HFFc6 (cell line): ENCODE measurements around the gene MRM2. TPM values are rescaled to one million over a fixed set of nuclear protein-coding genes. Genes with fewer than 3 reads are reported as not detected.

Experiments
- DNase-seq: peaks from one replicate; pipeline ENCODE4 v3.0.0-alpha.2; 2018
- H3K27ac Mint-ChIP-seq: 2 replicates; pipeline ENCODE4 v1.8.0; 2020; ENCODE audit warnings: mild to moderate bottlenecking, mixed read lengths
- H3K27me3 Mint-ChIP-seq: 2 replicates; pipeline ENCODE4 v1.8.0; 2021; ENCODE audit warnings: mild to moderate bottlenecking, moderate library complexity, mixed read lengths; ENCODE audit not compliant: insufficient read depth
- H3K36me3 Mint-ChIP-seq: 2 replicates; pipeline ENCODE4 v1.8.0; 2021; ENCODE audit warnings: low read depth, mixed read lengths
- H3K4me1 Mint-ChIP-seq: 2 replicates; pipeline ENCODE4 v1.8.0; 2020; ENCODE audit warnings: low read depth, mixed read lengths
- H3K4me3 Mint-ChIP-seq: 2 replicates; pipeline ENCODE4 v1.8.0; 2020; ENCODE audit warnings: mild to moderate bottlenecking, moderate library complexity, mixed read lengths
- H3K9me3 Mint-ChIP-seq: 2 replicates; pipeline ENCODE4 v1.8.0; 2020; ENCODE audit warnings: mild to moderate bottlenecking, mixed read lengths
- CTCF ChIP-seq: fragments of 200-600 bp; sonication (generic); IDR thresholded peaks from 2 replicates; pipeline ENCODE4 v1.5.0; 2021; ENCODE audit warnings: antibody characterized with exemption, mild to moderate bottlenecking
- microRNA-seq: library from miRNA; unstranded; fragments of <30 nt; microRNA quantifications from one replicate; pipeline ENCODE4, GENCODE V29; 2019
- total RNA-seq, 6 experiments: library from RNA; stranded (reverse); fragmentation: NEBNext Ultra II Directional; extraction: Animal tissue kit (Norgen Biotek cat#: 25700); gene quantifications; 2 replicates in 1 of 6; 3 replicates in 5 of 6; pipeline ENCODE4 v1.2.3, GENCODE V29; 2021

The MRM2 gene
- total RNA-seq, 6 experiments from 2014 or later: 25.9 to 30.5 (median 27.5) TPM

- no peak for TF ChIP-seq CTCF
- DNase-seq: no peak
- Mint-ChIP-seq H3K4me1 (peaks cover 9% of the 10 kb centered on the region), H3K4me3 (no peak overlapping the region), H3K27ac (no peak overlapping the region), H3K9me3 (0 out of 2 replicates have a peak, but pooled peaks cover 6% of the 10 kb centered on the region), H3K36me3 (peaks cover 38% of the 10 kb centered on the region), H3K27me3 (no peaks in the 10 kb centered on the region)
Measured at GRCh38 chr7:2192831-2193534, 49.0 kb downstream of the MRM2 start.

- Mint-ChIP-seq H3K9me3 (0 out of 2 replicates have a peak, but pooled peaks cover 6% of the 10 kb centered on the region), H3K36me3 (peaks cover 35% of the 10 kb centered on the region), H3K27me3 (no peaks in the 10 kb centered on the region), H3K4me3 (no peak overlapping the region), H3K27ac (no peak overlapping the region), H3K4me1 (peaks cover 9% of the 10 kb centered on the region)
- TF ChIP-seq CTCF: no peak
- DNase-seq: no peak
Measured at GRCh38 chr7:2191016-2191415, 51.0 kb downstream of the MRM2 start.

GRCh38 chr7:2190531-2190930 is 51.5 kb downstream of the MRM2 start:
- Mint-ChIP-seq H3K9me3 (0 out of 2 replicates have a peak, but pooled peaks cover 6% of the 10 kb centered on the region), H3K4me1 (peaks cover 12% of the 10 kb centered on the region), H3K27me3 (no peaks in the 10 kb centered on the region), H3K36me3 (peaks cover 33% of the 10 kb centered on the region), H3K4me3 (no peak overlapping the region), H3K27ac (no peak overlapping the region)
- no peak for DNase-seq
- no peak for TF ChIP-seq CTCF

- Mint-ChIP-seq H3K4me1 (peaks cover 17% of the 10 kb centered on the region), H3K4me3 (no peak overlapping the region), H3K36me3 (peaks cover 37% of the 10 kb centered on the region), H3K27me3 (no peaks in the 10 kb centered on the region), H3K9me3 (0 out of 2 replicates have a peak, but pooled peaks cover 6% of the 10 kb centered on the region), H3K27ac (no peak overlapping the region)
- no peak for DNase-seq
- no peak for TF ChIP-seq CTCF
Measured at GRCh38 chr7:2186166-2186565, 55.8 kb downstream of the MRM2 start.

GRCh38 chr7:2185715-2186114 is 56.3 kb downstream of the MRM2 start:
- Mint-ChIP-seq H3K4me3 (no peak overlapping the region), H3K4me1 (peaks cover 15% of the 10 kb centered on the region), H3K27me3 (no peaks in the 10 kb centered on the region; the same call in 1 of the 2 replicates), H3K27ac (no peak overlapping the region), H3K36me3 (peaks cover 34% of the 10 kb centered on the region), H3K9me3 (0 out of 2 replicates have a peak, but pooled peaks cover 6% of the 10 kb centered on the region)
- DNase-seq: no peak
- no peak for TF ChIP-seq CTCF

Small RNA genes within 50 kb of the gene (microRNA-seq; reads per million reads assigned to microRNA genes)
- gene MIR6836: 2.3 reads per million

Other genes with a start within 250 kb of the MRM2 start
- 10 to 100 TPM; 34.6 to 44.8 (median 40.2) TPM for gene MAD1L1, start 9.3 kb downstream of the MRM2 start, total RNA-seq
- gene NUDT1, start within 50 bp of the MRM2 start, total RNA-seq: 10 to 100 TPM; 35.6 to 57.6 (median 45.9) TPM
- 10 to 100 TPM; 44.6 to 67.4 (median 61.9) TPM for gene SNX8, start 72.2 kb upstream of the MRM2 start, total RNA-seq
- 100 to 1,000 TPM; 175 to 207 (median 180) TPM for gene EIF3B, start 112.6 kb upstream of the MRM2 start, total RNA-seq
- gene CHST12, start 161.4 kb upstream of the MRM2 start, total RNA-seq: 10 to 100 TPM; 25.7 to 31.4 (median 27.2) TPM
- gene GRIFIN, start 234.2 kb upstream of the MRM2 start, total RNA-seq: not detected